Tibial nerve (tissue), 4 donors: Measurements from ENCODE around the gene UBE2G1.

ENCODE experiments used
- CTCF ChIP-seq, 5 experiments: fragments of 200-600 bp in 3 of 5; fragments of 450-650 bp in 2 of 5; sonication (generic) in 3 of 5; IDR thresholded peaks; one replicate each; pipeline ENCODE4 v1.5.1; 2016 to 2019; ENCODE audit warnings: antibody characterized with exemption in 5 of 5, mild to moderate bottlenecking in 3 of 5, moderate library complexity in 2 of 5
- EP300 ChIP-seq, 2 donors: sonication (generic); formaldehyde crosslinking; IDR thresholded peaks; one replicate each; pipeline ENCODE4 v1.6.1; 2017; ENCODE audit warnings: antibody characterized with exemption in 2 of 2, mild to moderate bottlenecking in 1 of 2
- POLR2A ChIP-seq, 2 donors: fragments of 450-650 bp; IDR thresholded peaks; one replicate each; pipeline ENCODE4 v1.6.1; 2017; ENCODE audit warnings: antibody characterized with exemption in 2 of 2, mild to moderate bottlenecking in 2 of 2, moderate library complexity in 2 of 2

GRCh38 chr17:4327606-4328005, 38.9 kb downstream of the UBE2G1 start:
- TF ChIP-seq CTCF (IDR thresholded peaks at IDR 0.05) (no peak), POLR2A (IDR thresholded peaks at IDR 0.05) (no peak), EP300 (IDR thresholded peaks at IDR 0.05) (no peak)
